ENCODE measurements around the gene UROC1. TPM values are rescaled to one million over a fixed set of nuclear protein-coding genes. Genes with fewer than 3 reads are reported as not detected.

UROC1 gene
- total RNA-seq, 1 experiment from 2014 or later = not detected

- no TSS peak for BruUV-seq (replicated peaks)
- Histone ChIP-seq H3K27me3 (replicated peaks; ENCODE audit: insufficient read depth, low read depth, low read length, poor library complexity) (no peaks in the 10 kb centered on the region), H3K9me3 (ENCODE audit: low read depth, low read length, poor library complexity, severe bottlenecking) (no peaks in the 10 kb centered on the region), H3K4me1 (ENCODE audit: insufficient read depth, low read length, poor library complexity, severe bottlenecking) (peaks cover 23% of the 10 kb centered on the region), H3K4me3 (ENCODE audit: low read depth, low read length, poor library complexity, severe bottlenecking) (peak overlapping the region; percentile 54), H3K27ac (ENCODE audit: low read depth, low read length, poor library complexity, severe bottlenecking) (peak overlapping the region; percentile 83), H3K36me3 (ENCODE audit: insufficient read depth, low read length, poor library complexity, severe bottlenecking) (peaks cover 7% of the 10 kb centered on the region)
- POLR2A ChIA-PET (ENCODE audit: low non-redundant PET) = no interaction called here
- TF ChIP-seq CTCF (conservative IDR thresholded peaks at IDR 0.05; ENCODE audit: low read depth, low read length) = no peak
- no peak for TF ChIP-seq EZH2 (IDR thresholded peaks at IDR 0.05; ENCODE audit: borderline replicate concordance, low read depth, low read length, poor library complexity, severe bottlenecking)
- intact Hi-C loops (cut with micrococcal nuclease; ENCODE audit: unreplicated experiment) = loop anchor here (10.0 kb wide), 2 partner anchors 342 to 562 kb away; no protein-coding TSS in a partner anchor
- DNase-seq (ENCODE audit: low spot score) = peak; percentile 58
- CTCF ChIA-PET = interaction anchor here (0.6 kb wide), 1 partner anchor 46 kb away, joined by 3 read pairs; no protein-coding TSS in a partner anchor
Measured at GRCh38 chr3:126476166-126477060, 41.2 kb downstream of the UROC1 start.

GRCh38 chr3:126475413-126476114, 42.0 kb downstream of the UROC1 start, which contains the start of gene ZXDC:
ZXDC (minus strand) TSS chr3:126475891; CDS start chr3:126475865, 26 bp downstream.
- H3K36me3 ChIP-seq (ENCODE audit: insufficient read depth, low read length, poor library complexity, severe bottlenecking) = peaks cover 15% of the 10 kb centered on the region
- ChIA-PET CTCF (no interaction called here), POLR2A (ENCODE audit: low non-redundant PET) (no interaction called here)
- no peaks in the 10 kb centered on the region for H3K9me3 ChIP-seq (ENCODE audit: low read depth, low read length, poor library complexity, severe bottlenecking)
- DNase-seq (ENCODE audit: low spot score) = peak; percentile 95
- TF ChIP-seq CTCF (conservative IDR thresholded peaks at IDR 0.05; ENCODE audit: low read depth, low read length) (peak; percentile 35; the same call in 1 of the 2 replicates), EZH2 (IDR thresholded peaks at IDR 0.05; ENCODE audit: borderline replicate concordance, low read depth, low read length, poor library complexity, severe bottlenecking) (no peak)
- intact Hi-C loops (cut with micrococcal nuclease; ENCODE audit: unreplicated experiment) = loop anchor here (10.0 kb wide), 2 partner anchors 341 to 561 kb away; no protein-coding TSS in a partner anchor
- H3K27me3 ChIP-seq (replicated peaks; ENCODE audit: insufficient read depth, low read depth, low read length, poor library complexity) = no peaks in the 10 kb centered on the region
- peaks cover 26% of the 10 kb centered on the region for H3K4me1 ChIP-seq (ENCODE audit: insufficient read depth, low read length, poor library complexity, severe bottlenecking)
- BruUV-seq (replicated peaks) = no TSS peak
- peak within 1 kb of the TSS; percentile 87 for H3K27ac ChIP-seq (ENCODE audit: low read depth, low read length, poor library complexity, severe bottlenecking)
- peak within 1 kb of the TSS; percentile 86 for H3K4me3 ChIP-seq (ENCODE audit: low read depth, low read length, poor library complexity, severe bottlenecking)

- Histone ChIP-seq H3K27me3 (replicated peaks; ENCODE audit: insufficient read depth, low read depth, low read length, poor library complexity) (no peaks in the 10 kb centered on the region), H3K9me3 (ENCODE audit: low read depth, low read length, poor library complexity, severe bottlenecking) (no peaks in the 10 kb centered on the region), H3K4me1 (ENCODE audit: insufficient read depth, low read length, poor library complexity, severe bottlenecking) (peaks cover 26% of the 10 kb centered on the region), H3K27ac (ENCODE audit: low read depth, low read length, poor library complexity, severe bottlenecking) (peak overlapping the region; percentile 87), H3K4me3 (ENCODE audit: low read depth, low read length, poor library complexity, severe bottlenecking) (peak overlapping the region; percentile 86), H3K36me3 (ENCODE audit: insufficient read depth, low read length, poor library complexity, severe bottlenecking) (peaks cover 23% of the 10 kb centered on the region)
- peak; percentile 35 for DNase-seq (ENCODE audit: low spot score)
- ChIA-PET CTCF (no interaction called here), POLR2A (ENCODE audit: low non-redundant PET) (no interaction called here)
- BruUV-seq (replicated peaks) = no TSS peak
- TF ChIP-seq EZH2 (IDR thresholded peaks at IDR 0.05; ENCODE audit: borderline replicate concordance, low read depth, low read length, poor library complexity, severe bottlenecking) (no peak), CTCF (conservative IDR thresholded peaks at IDR 0.05; ENCODE audit: low read depth, low read length) (no peak)
- intact Hi-C loops (cut with micrococcal nuclease; ENCODE audit: unreplicated experiment) = loop anchor here (5.0 to 10.0 kb wide), 4 partner anchors 117 to 560 kb away; partner anchors contain the start of gene KLF15
Measured at GRCh38 chr3:126474498-126475412, 42.8 kb downstream of the UROC1 start.
